HEK293T (cell line): ENCODE data around the gene POLR2B.

Experiments
- CTCF ChIA-PET: fragments of 350-600 bp; formaldehyde crosslinking; extraction: SDS; loops from one replicate; lab custom pipeline; 2021; ENCODE audit warnings: antibody characterized with exemption, inconsistent platforms; lab: Yijun Ruan, JAX
- POLR2A ChIA-PET: fragments of 350-600 bp; formaldehyde crosslinking; extraction: SDS; loops from one replicate; lab custom pipeline; 2020; ENCODE audit warnings: antibody characterized with exemption, inconsistent platforms; lab: Yijun Ruan, JAX
- DNase-seq: peaks from one replicate; pipeline ENCODE4 v3.0.0; 2012; ENCODE audit warnings: mixed read lengths; ENCODE audit errors: extremely low spot score
- ARNT ChIP-seq: fragments of 450-650 bp; IDR thresholded peaks from 2 replicates; pipeline ENCODE4 v1.6.1; 2017; ENCODE audit warnings: mild to moderate bottlenecking
- BHLHE40 ChIP-seq: fragments of 450-650 bp; IDR thresholded peaks from 2 replicates; pipeline ENCODE4 v1.6.1; 2016; ENCODE audit warnings: mild to moderate bottlenecking, moderate library complexity, borderline replicate concordance
- CTBP1 ChIP-seq: fragments of 450-650 bp; IDR thresholded peaks from 2 replicates; pipeline ENCODE4 v1.6.1; 2016; ENCODE audit warnings: borderline replicate concordance
- ELF4 ChIP-seq: fragments of 450-650 bp; IDR thresholded peaks from 2 replicates; pipeline ENCODE4 v1.6.1; 2017; ENCODE audit warnings: antibody characterized with exemption
- FOXA1 ChIP-seq: fragments of 450-650 bp; IDR thresholded peaks from 2 replicates; pipeline ENCODE4 v1.6.1; 2016; ENCODE audit warnings: mild to moderate bottlenecking
- FOXK2 ChIP-seq: fragments of 450-650 bp; IDR thresholded peaks from 2 replicates; pipeline ENCODE4 v1.6.1; 2016; ENCODE audit warnings: mild to moderate bottlenecking
- FOXM1 ChIP-seq: fragments of 450-650 bp; IDR thresholded peaks from 2 replicates; pipeline ENCODE4 v1.6.1; 2017; ENCODE audit warnings: mild to moderate bottlenecking, borderline replicate concordance
- HDGF ChIP-seq: fragments of 450-650 bp; IDR thresholded peaks from 2 replicates; pipeline ENCODE4 v1.6.1; 2017; ENCODE audit warnings: antibody characterized with exemption, borderline replicate concordance
- L3MBTL2 ChIP-seq: fragments of 450-650 bp; conservative IDR thresholded peaks from 2 replicates; pipeline ENCODE4 v1.6.1; 2016; ENCODE audit warnings: mild to moderate bottlenecking
- LEF1 ChIP-seq: fragments of 450-650 bp; IDR thresholded peaks from 2 replicates; pipeline ENCODE4 v1.6.1; 2017; ENCODE audit warnings: mild to moderate bottlenecking, borderline replicate concordance
- NFRKB ChIP-seq: fragments of 450-650 bp; IDR thresholded peaks from 2 replicates; pipeline ENCODE4 v1.6.1; 2016; ENCODE audit warnings: mild to moderate bottlenecking, moderate library complexity
- SP1 ChIP-seq: fragments of 450-650 bp; IDR thresholded peaks from 2 replicates; pipeline ENCODE4 v1.6.1; 2017
- SUZ12 ChIP-seq: fragments of 450-650 bp; IDR thresholded peaks from 2 replicates; pipeline ENCODE4 v1.6.1; 2016; ENCODE audit warnings: mild to moderate bottlenecking
- TARDBP ChIP-seq: fragments of 450-650 bp; IDR thresholded peaks from 2 replicates; pipeline ENCODE4 v1.6.1; 2016
- ZNF384 ChIP-seq: fragments of 450-650 bp; IDR thresholded peaks from 2 replicates; pipeline ENCODE4 v1.6.1; 2016
- TF ChIP-seq, protein P1 (sequence below): fragments of 450-650 bp; IDR thresholded peaks from 2 replicates; pipeline ENCODE4 v1.6.1; 2016

POLR2B gene

DNA sequence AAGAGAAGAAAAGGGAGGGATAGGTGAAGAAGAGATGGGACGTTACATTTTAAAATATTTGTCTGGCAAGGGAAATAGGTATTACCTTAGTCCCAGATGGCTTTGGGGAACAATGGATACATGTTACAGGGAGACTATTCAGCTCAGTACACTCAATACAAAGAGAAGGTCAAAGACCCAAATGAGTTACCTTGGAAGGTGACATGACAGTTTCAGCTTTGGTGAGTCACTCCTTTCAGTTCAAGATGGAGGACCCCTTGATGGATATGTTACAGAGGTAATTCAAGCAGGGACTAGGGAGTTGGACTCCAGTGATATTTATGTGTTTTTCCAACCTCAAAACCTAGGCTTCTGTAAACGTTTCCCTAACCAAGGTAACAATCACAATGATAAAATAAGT is 6.3 kb upstream of the POLR2B start:
- no peak for DNase-seq
- CTCF ChIA-PET: no interaction called here
- TF ChIP-seq FOXK2 (no peak), FOXM1 (no peak), L3MBTL2 (no peak), HDGF (no peak), ELF4 (no peak), NFRKB (no peak), FOXA1 (no peak), ARNT (no peak), ZNF384 (no peak), LEF1 (no peak), SUZ12 (no peak), BHLHE40 (no peak), TARDBP (no peak)
- TF ChIP-seq, protein P1, sequence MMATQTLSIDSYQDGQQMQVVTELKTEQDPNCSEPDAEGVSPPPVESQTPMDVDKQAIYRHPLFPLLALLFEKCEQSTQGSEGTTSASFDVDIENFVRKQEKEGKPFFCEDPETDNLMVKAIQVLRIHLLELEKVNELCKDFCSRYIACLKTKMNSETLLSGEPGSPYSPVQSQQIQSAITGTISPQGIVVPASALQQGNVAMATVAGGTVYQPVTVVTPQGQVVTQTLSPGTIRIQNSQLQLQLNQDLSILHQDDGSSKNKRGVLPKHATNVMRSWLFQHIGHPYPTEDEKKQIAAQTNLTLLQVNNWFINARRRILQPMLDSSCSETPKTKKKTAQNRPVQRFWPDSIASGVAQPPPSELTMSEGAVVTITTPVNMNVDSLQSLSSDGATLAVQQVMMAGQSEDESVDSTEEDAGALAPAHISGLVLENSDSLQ: no peak
- POLR2A ChIA-PET: no interaction called here

DNA sequence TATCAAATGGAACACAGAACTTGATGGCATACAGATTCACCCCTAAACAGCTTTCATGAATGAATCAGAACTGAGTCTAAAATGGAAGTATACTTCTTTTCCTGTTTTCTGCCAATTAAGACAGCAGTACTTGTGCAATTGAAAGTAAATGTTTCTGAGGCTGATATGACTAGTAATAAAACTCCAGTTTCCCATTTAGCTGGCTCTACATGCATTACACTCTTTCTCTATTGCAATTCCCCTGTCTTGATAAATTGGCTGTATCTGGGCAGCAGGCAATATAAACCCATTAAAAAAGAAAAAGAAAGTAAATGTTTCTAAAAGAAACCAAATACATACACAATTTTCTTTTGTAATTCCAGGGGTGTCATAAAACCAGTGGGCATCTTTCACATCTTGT is 5.9 kb upstream of the POLR2B start:
- DNase-seq: no peak
- ChIA-PET POLR2A (no interaction called here), CTCF (no interaction called here)
- no peak for TF ChIP-seq SUZ12
- TF ChIP-seq ARNT: no peak
- TF ChIP-seq FOXM1: no peak
- no peak for TF ChIP-seq ZNF384
- TF ChIP-seq L3MBTL2: no peak

DNA sequence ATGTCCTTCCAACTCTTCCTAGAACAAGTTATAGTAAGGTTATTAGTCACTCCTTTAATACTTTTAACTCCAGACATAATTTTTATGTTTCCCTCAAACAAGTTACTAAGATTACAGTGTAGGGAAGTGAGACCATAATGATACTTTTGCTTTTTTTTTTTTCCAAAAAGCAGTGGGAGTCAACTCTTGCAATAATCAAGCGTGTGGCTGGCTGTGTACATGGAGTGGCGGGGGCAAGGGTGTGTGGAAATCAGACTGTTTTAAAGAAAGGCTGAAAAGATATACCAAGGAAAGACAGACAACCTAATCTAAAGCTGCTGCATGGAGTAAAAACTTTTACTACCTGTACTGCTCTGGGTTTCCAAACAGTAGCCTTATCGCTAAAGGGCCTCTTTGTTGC is 5.4 kb upstream of the POLR2B start:
- no peak for TF ChIP-seq FOXA1
- TF ChIP-seq L3MBTL2: no peak
- TF ChIP-seq ELF4: no peak
- no peak for TF ChIP-seq NFRKB
- TF ChIP-seq FOXM1: no peak
- TF ChIP-seq, protein P1: no peak
- no peak for TF ChIP-seq HDGF
- TF ChIP-seq ARNT: no peak
- TF ChIP-seq CTBP1: no peak
- TF ChIP-seq SP1: no peak
- TF ChIP-seq FOXK2: no peak
- no peak for TF ChIP-seq LEF1
- no peak for TF ChIP-seq SUZ12
- ChIA-PET CTCF (interaction anchor here (0.5 kb wide), 1 partner anchor 166 kb away, joined by 3 read pairs; no protein-coding TSS in a partner anchor), POLR2A (no interaction called here)
- no peak for DNase-seq

DNA sequence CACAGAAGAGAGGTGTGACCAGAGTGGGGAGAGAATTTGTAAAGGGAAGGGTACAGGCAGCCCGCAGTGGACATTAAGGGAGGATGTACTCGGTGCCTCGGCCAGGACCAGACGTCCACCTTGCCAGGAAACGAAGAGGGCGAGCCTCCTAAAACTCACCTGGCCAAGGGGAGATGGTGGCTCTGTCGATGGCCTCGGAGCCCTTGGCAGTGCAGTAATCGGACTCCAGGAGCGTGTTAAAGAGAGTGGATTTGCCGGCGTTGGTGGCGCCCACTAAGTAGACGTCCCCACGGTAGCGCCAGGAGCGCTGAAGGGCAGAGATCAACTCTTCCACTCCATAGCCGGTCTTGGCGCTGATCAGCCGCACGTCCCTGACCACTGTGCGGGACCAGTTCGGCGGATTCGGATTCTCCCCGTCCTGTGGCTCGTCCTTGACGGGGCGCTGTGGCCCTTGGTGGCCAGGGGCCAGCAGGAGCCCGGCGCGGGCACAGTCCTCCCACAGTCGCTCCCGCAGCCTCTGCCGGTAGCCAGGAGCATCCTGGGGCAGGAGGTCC is 2.3 kb upstream of the POLR2B start:
- POLR2A ChIA-PET: interaction anchor here (2.4 to 4.0 kb wide), 2 partner anchors 54 to 68 kb away, joined by 12 to 28 read pairs; partner anchors contain the start of gene REST

DNA sequence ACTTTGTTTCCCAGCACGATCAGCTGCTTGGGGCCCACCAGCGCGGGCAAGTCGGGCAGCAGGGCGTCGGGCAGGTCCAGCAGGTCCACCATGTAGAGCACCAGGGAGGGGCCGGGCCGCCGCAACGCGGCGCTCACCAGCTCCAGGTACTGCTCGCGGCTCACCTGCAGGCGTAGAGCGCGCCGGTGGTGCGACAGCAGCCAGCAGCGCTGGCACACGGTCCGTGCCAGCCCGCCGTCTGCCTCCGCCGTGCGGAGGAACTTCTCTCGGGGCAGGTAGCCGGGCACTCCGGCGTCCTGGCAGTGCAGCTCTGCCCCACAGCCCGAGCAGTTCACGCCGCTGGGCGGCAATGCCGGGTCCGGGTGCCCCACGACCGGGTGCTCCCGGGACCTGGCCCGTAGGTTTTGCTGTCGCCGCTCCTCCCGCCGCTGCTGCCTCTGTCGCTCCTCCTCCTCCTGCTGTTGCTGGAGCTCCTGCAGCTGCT is 1.8 kb upstream of the POLR2B start:
- TF ChIP-seq ZNF384 (no peak), FOXA1 (no peak), ARNT (no peak), CTBP1 (no peak), LEF1 (no peak), NFRKB (no peak)
- ChIA-PET POLR2A (interaction anchor here (0.8 to 4.0 kb wide), 8 partner anchors 13 to 541 kb away, joined by 3 to 46 read pairs (median 8); partner anchors contain the start of genes PAICS, PPAT and REST), CTCF (interaction anchor here (0.5 kb wide), 1 partner anchor 60 kb away, joined by 4 read pairs; no protein-coding TSS in a partner anchor)
- DNase-seq: peak; percentile 44

More for the DNA sequence above, 2.3 kb upstream of the POLR2B start:
- CTCF ChIA-PET: interaction anchor here (0.5 kb wide), 1 partner anchor 60 kb away, joined by 4 read pairs; no protein-coding TSS in a partner anchor
- DNase-seq: peak; percentile 18
- no peak for TF ChIP-seq FOXA1
- no peak for TF ChIP-seq SUZ12
- no peak for TF ChIP-seq FOXM1
- no peak for TF ChIP-seq BHLHE40
- no peak for TF ChIP-seq L3MBTL2
- TF ChIP-seq, protein P1: no peak
- no peak for TF ChIP-seq SP1
- TF ChIP-seq LEF1: no peak
- no peak for TF ChIP-seq ZNF384
- TF ChIP-seq NFRKB: no peak
- no peak for TF ChIP-seq ELF4
- no peak for TF ChIP-seq CTBP1
- no peak for TF ChIP-seq FOXK2

DNA sequence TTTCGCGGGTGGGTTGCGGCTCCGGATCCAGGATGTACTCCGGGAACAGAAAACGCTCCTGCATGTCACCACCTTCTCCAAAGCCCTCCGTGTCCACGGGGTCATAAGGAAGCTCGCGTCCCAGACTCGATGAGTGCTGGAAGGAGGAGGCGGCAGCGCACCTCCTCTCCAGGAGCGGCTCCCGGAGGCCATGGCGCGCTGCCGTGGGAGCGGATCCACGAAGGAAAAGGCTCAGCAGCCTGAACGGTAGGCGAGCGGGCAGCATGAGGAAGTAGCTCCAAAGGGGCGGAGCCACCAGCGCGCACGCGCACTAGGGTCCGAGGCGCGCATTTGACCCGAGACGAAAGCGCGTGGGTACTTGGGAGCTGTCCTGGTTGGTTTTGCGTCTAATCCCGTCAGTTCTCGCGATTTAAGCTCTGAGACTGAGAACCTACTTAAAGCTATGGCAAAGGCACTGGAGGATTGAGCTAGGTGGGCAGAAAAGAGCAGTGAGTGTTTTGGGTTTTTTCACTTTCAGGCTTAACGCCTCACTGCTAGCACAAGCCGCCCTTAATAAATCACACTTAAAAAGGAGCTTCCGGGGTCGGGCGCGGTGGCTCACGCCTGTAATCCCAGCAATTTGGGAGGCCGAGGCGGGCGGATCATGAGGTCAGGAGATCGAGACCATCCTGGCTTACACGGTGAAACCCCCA is 1.2 kb upstream of the POLR2B start, which contains the start of gene NOA1:
TSS of gene NOA1 (minus strand) at position 286 of the 692 bp plus-strand sequence. CDS start at position 265, 21 bp downstream.
- DNase-seq: peak; percentile 93
- CTCF ChIA-PET: interaction anchor here (0.5 to 1.8 kb wide), 2 partner anchors 11 to 61 kb away, joined by 4 to 6 read pairs; no protein-coding TSS in a partner anchor
- POLR2A ChIA-PET: interaction anchor here (0.6 to 4.0 kb wide), 20 partner anchors 12 to 892 kb away, joined by 3 to 46 read pairs (median 4); partner anchors contain the start of genes AASDH, PAICS, PPAT and REST
- TF ChIP-seq, protein P1: peak; percentile 22; the same call in 1 of the 2 replicates
- TF ChIP-seq FOXA1: no peak
- TF ChIP-seq ELF4: peak; percentile 46
- peak; percentile 81 for TF ChIP-seq L3MBTL2
